ENCODE results near the gene F11R.

Gene F11R

DNA sequence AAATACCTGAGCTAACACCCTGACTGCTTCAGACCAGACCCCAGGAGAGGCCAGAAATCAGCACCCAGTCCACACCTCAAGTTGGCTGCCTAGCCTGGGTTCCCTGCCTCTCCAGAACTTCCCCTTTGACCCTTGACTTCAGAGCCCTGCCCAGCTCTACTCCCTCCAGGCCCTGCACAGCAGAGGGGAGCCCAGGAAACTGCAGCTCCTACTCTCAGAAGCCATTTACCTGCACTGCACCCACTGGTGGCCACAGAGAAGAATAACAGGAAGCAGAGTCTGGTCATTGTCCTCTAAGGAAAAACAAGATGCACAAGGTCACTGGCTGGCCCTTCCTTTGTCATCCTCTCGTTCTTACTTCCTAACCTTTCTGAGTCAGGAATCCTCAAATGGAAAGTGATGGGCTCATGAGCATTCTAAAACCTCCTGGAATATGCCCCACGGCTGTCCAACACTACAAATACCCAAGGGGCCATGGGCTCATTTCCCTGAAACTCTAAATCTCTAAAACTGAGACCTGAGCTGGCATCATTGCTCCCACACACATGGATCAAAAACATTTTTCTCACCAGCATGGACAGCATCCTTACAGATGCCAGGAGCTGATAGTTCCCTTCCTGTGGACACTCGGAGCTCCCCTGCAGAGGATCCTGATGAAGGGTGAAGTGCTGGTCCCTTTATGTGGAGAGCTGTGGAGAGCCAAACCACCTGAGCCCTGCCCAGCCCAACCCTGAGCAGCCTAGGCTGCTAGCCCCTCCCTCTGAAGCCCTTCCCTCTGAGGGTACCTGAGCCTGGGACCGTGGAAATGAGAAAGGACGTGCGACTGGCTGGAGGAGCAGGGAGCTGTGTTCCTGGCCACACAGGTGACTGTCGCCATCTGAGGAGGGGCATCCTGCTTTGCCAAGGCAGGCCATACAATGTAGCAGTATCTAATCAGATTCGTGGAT, 66.5 kb downstream of the F11R start, which contains the start of gene ITLN2:
ITLN2 (minus strand) TSS at position 652 of the 947 bp plus-strand sequence; CDS start at position 584, 68 bp downstream.
- CTCF ChIA-PET = interaction anchor here (0.6 to 1.5 kb wide), 6 partner anchors 9 to 703 kb away, joined by 3 to 7 read pairs (median 4); no protein-coding TSS in a partner anchor
- DNase-seq (ENCODE audit: extremely low spot score) = peak; percentile 71
- POLR2A ChIA-PET = no interaction called here
- TF ChIP-seq SP1 (IDR thresholded peaks at IDR 0.05) (no peak), ARNT (IDR thresholded peaks at IDR 0.05) (no peak), ZNF384 (IDR thresholded peaks at IDR 0.05) (no peak), ELF4 (IDR thresholded peaks at IDR 0.05) (no peak), HDGF (IDR thresholded peaks at IDR 0.05; ENCODE audit: borderline replicate concordance) (no peak), L3MBTL2 (conservative IDR thresholded peaks at IDR 0.05) (no peak), SUZ12 (IDR thresholded peaks at IDR 0.05) (no peak), TARDBP (IDR thresholded peaks at IDR 0.05) (no peak), BHLHE40 (IDR thresholded peaks at IDR 0.05; ENCODE audit: borderline replicate concordance) (no peak)
- TF ChIP-seq, protein P1, sequence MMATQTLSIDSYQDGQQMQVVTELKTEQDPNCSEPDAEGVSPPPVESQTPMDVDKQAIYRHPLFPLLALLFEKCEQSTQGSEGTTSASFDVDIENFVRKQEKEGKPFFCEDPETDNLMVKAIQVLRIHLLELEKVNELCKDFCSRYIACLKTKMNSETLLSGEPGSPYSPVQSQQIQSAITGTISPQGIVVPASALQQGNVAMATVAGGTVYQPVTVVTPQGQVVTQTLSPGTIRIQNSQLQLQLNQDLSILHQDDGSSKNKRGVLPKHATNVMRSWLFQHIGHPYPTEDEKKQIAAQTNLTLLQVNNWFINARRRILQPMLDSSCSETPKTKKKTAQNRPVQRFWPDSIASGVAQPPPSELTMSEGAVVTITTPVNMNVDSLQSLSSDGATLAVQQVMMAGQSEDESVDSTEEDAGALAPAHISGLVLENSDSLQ (IDR thresholded peaks at IDR 0.05) = no peak

DNA sequence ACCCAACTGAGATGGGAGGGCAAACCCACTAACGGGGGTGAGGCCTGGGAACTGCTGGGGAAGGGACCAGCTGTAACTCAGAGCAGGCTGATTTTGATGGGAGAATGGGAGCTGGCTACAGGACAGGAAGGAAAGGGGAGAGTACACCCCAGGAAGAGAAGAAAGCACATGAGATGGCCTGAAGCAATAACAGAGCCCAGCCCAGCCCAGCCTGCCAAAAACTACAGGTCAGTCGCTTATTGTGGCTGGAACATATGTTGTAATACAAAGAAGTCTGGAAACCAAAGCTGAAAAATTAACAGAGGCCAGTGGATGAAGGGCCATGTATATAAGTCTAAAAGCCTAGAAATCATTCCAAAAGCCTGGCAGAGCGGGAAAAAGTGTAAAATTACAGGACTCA, 67.9 kb downstream of the F11R start:
- POLR2A ChIA-PET = interaction anchor here (1.0 kb wide), 1 partner anchor 180 kb away, joined by 3 read pairs; the partner anchor contains the start of gene DEDD

DNA sequence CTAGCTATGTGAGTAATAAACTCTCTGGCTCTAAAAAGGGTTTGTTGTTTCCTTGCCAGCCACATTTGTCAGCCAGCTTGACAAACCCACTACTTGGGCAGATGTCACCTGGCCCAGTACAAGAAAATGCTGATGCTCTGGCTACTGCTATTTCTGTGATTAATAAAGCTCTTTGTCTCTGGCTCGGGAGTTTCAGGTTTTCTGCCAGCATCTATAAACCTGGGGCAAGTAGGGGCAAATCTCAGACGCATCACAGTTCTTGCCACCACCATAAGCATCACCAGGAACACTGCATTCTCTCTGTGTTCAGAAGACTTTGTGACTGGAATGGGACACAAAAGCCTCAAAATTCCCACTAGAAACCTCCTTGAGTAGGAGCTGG, 68.8 kb downstream of the F11R start:
- POLR2A ChIA-PET = no interaction called here

More for the DNA sequence above, 67.9 kb downstream of the F11R start:
- no peak for DNase-seq (ENCODE audit: extremely low spot score)
- CTCF ChIA-PET = interaction anchor here (0.5 to 1.1 kb wide), 2 partner anchors 37 to 227 kb away, joined by 3 read pairs; no protein-coding TSS in a partner anchor
- no peak for TF ChIP-seq ARNT (IDR thresholded peaks at IDR 0.05)
- TF ChIP-seq NFRKB (IDR thresholded peaks at IDR 0.05) = no peak
- TF ChIP-seq FOXK2 (IDR thresholded peaks at IDR 0.05) = no peak
- TF ChIP-seq SP1 (IDR thresholded peaks at IDR 0.05) = no peak
- TF ChIP-seq SUZ12 (IDR thresholded peaks at IDR 0.05) = no peak
- TF ChIP-seq L3MBTL2 (conservative IDR thresholded peaks at IDR 0.05) = no peak
- no peak for TF ChIP-seq HDGF (IDR thresholded peaks at IDR 0.05; ENCODE audit: borderline replicate concordance)
- no peak for TF ChIP-seq FOXM1 (IDR thresholded peaks at IDR 0.05; ENCODE audit: borderline replicate concordance)
- TF ChIP-seq CTBP1 (IDR thresholded peaks at IDR 0.05; ENCODE audit: borderline replicate concordance) = no peak
- no peak for TF ChIP-seq BHLHE40 (IDR thresholded peaks at IDR 0.05; ENCODE audit: borderline replicate concordance)
- TF ChIP-seq FOXA1 (IDR thresholded peaks at IDR 0.05) = no peak
- TF ChIP-seq LEF1 (IDR thresholded peaks at IDR 0.05; ENCODE audit: borderline replicate concordance) = no peak
- TF ChIP-seq, protein P1 (IDR thresholded peaks at IDR 0.05) = no peak
- no peak for TF ChIP-seq TARDBP (IDR thresholded peaks at IDR 0.05)

DNA sequence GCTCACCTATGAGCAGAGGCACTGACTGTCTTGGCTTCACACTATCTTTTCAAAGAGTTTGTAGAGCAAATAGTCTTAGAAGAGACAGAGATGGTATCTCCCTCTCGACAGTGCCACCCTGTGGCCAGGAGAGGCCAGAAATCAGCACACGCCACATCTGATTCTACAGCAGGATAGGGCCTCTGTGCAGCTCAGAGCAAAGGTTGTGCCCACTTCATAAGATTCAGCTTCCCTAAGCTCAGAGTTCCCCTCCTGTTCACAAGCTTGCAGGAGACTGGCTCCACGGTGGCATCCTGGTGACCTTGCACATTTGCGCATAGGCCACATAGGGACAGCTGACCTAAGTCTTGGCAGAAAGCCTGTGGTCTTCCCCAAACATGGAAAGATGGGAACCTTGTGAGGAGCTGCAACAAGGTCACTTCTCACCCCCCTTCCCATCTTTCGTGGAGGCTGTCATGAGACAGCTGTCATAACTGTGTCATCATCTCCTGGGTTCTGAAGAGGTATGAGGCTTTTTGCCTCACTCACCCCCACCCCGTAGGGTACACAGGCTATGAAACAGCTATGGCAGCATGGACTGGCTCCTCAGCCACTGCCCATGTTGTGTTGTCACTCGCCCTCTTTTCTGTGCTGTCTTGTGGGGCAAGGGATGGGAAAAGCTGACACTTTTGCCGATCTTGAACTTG, 69.4 kb downstream of the F11R start:
- DNase-seq (ENCODE audit: extremely low spot score) = peak; percentile 75
- TF ChIP-seq FOXK2 (IDR thresholded peaks at IDR 0.05) (no peak), FOXA1 (IDR thresholded peaks at IDR 0.05) (no peak), LEF1 (IDR thresholded peaks at IDR 0.05; ENCODE audit: borderline replicate concordance) (no peak), FOXM1 (IDR thresholded peaks at IDR 0.05; ENCODE audit: borderline replicate concordance) (no peak), ELF4 (IDR thresholded peaks at IDR 0.05) (no peak), CTBP1 (IDR thresholded peaks at IDR 0.05; ENCODE audit: borderline replicate concordance) (no peak), ZNF384 (IDR thresholded peaks at IDR 0.05) (no peak), ARNT (IDR thresholded peaks at IDR 0.05) (no peak), NFRKB (IDR thresholded peaks at IDR 0.05) (no peak), HDGF (IDR thresholded peaks at IDR 0.05; ENCODE audit: borderline replicate concordance) (no peak), L3MBTL2 (conservative IDR thresholded peaks at IDR 0.05) (no peak), SP1 (IDR thresholded peaks at IDR 0.05) (no peak), BHLHE40 (IDR thresholded peaks at IDR 0.05; ENCODE audit: borderline replicate concordance) (no peak), SUZ12 (IDR thresholded peaks at IDR 0.05) (no peak), TARDBP (IDR thresholded peaks at IDR 0.05) (no peak)
- TF ChIP-seq, protein P1 (IDR thresholded peaks at IDR 0.05) = no peak
- POLR2A ChIA-PET = no interaction called here
- CTCF ChIA-PET = interaction anchor here (0.6 to 2.2 kb wide), 10 partner anchors 9 to 276 kb away, joined by 3 to 16 read pairs (median 4); no protein-coding TSS in a partner anchor

More for the DNA sequence above, 68.8 kb downstream of the F11R start:
- CTCF ChIA-PET = interaction anchor here (0.7 to 2.2 kb wide), 10 partner anchors 8 to 277 kb away, joined by 3 to 16 read pairs (median 4); no protein-coding TSS in a partner anchor
- no peak for DNase-seq (ENCODE audit: extremely low spot score)
- TF ChIP-seq FOXK2 (IDR thresholded peaks at IDR 0.05) (no peak), TARDBP (IDR thresholded peaks at IDR 0.05) (no peak), ARNT (IDR thresholded peaks at IDR 0.05) (no peak), FOXM1 (IDR thresholded peaks at IDR 0.05; ENCODE audit: borderline replicate concordance) (no peak), L3MBTL2 (conservative IDR thresholded peaks at IDR 0.05) (no peak), FOXA1 (IDR thresholded peaks at IDR 0.05) (no peak), CTBP1 (IDR thresholded peaks at IDR 0.05; ENCODE audit: borderline replicate concordance) (no peak), BHLHE40 (IDR thresholded peaks at IDR 0.05; ENCODE audit: borderline replicate concordance) (no peak), SP1 (IDR thresholded peaks at IDR 0.05) (no peak), ELF4 (IDR thresholded peaks at IDR 0.05) (no peak)
- TF ChIP-seq, protein P1 (IDR thresholded peaks at IDR 0.05) = no peak

Measured in HEK293T (cell line).